Caco-2 (cell line): ENCODE measurements around the gene SLC5A2. TPM values are rescaled to one million over a fixed set of nuclear protein-coding genes. Genes with fewer than 3 reads are reported as not detected.

ENCODE experiments used
- BruUV-seq: library from RNA; stranded (reverse); fragments of 400-500 nt; replicated peaks from 2 replicates; lab custom pipeline; 2021; lab: Mats Ljungman, UMichigan
- CTCF ChIA-PET: fragments of 300-600 bp; sonication (Branson Sonifier 250); formaldehyde crosslinking; loops from one replicate; lab custom pipeline; 2022; ENCODE audit warnings: antibody characterized with exemption; lab: Charles Lee
- POLR2A ChIA-PET: fragments of 300-600 bp; sonication (Branson Sonifier 250); formaldehyde crosslinking; loops from one replicate; lab custom pipeline; 2022; ENCODE audit warnings: antibody characterized with exemption; lab: Charles Lee
- DNase-seq, 2 experiments: peaks; one replicate each; pipeline versions ENCODE4 v3.0.0 to v3.0.0-alpha.2; 2020 to 2022
- H3K27me3 ChIP-seq: replicated peaks from 2 replicates; pipeline ENCODE4 v1.6.0; 2011; ENCODE audit warnings: low read length; ENCODE audit not compliant: control insufficient read depth, insufficient read depth
- H3K36me3 ChIP-seq: 2 replicates; pipeline ENCODE4 v1.5.1; 2011; ENCODE audit warnings: low read length; ENCODE audit not compliant: control insufficient read depth, insufficient read depth
- H3K4me1 ChIP-seq: fragments of 250-450 bp; sonication (Bioruptor Pico); 2 replicates; pipeline ENCODE4 v1.5.1; 2020; ENCODE audit warnings: mild to moderate bottlenecking
- H3K4me3 ChIP-seq: 2 replicates; pipeline ENCODE4 v1.5.1; 2011; ENCODE audit warnings: low read depth, mild to moderate bottlenecking, control low read depth, low read length
- H3K9me3 ChIP-seq: fragments of 250-450 bp; sonication (Bioruptor Pico); 2 replicates; pipeline ENCODE4 v1.5.1; 2020; ENCODE audit warnings: mild to moderate bottlenecking, moderate library complexity
- H3K27ac Mint-ChIP-seq: one replicate; pipeline ENCODE4 v1.8.0; 2022; ENCODE audit warnings: mixed read lengths; ENCODE audit not compliant: unreplicated experiment
- H3K27me3 Mint-ChIP-seq: one replicate; pipeline ENCODE4 v1.8.0; 2022; ENCODE audit warnings: mixed read lengths; ENCODE audit not compliant: insufficient read depth, unreplicated experiment
- H3K36me3 Mint-ChIP-seq: one replicate; pipeline ENCODE4 v1.8.0; 2022; ENCODE audit warnings: mild to moderate bottlenecking, mixed read lengths; ENCODE audit not compliant: insufficient read depth, unreplicated experiment
- H3K4me1 Mint-ChIP-seq: one replicate; pipeline ENCODE4 v1.8.0; 2022; ENCODE audit warnings: low read depth, mixed read lengths; ENCODE audit not compliant: unreplicated experiment
- H3K4me3 Mint-ChIP-seq: one replicate; pipeline ENCODE4 v1.8.0; 2022; ENCODE audit warnings: mild to moderate bottlenecking, moderate library complexity, mixed read lengths; ENCODE audit not compliant: unreplicated experiment
- H3K9me3 Mint-ChIP-seq: one replicate; pipeline ENCODE4 v1.8.0; 2022; ENCODE audit warnings: mixed read lengths; ENCODE audit not compliant: unreplicated experiment
- intact Hi-C: fragments of 100-400 bp; cut with micrococcal nuclease; formaldehyde crosslinking; loops from one replicate; pipeline ENCODE4 v1.10.0; 2022; ENCODE audit not compliant: unreplicated experiment
- total RNA-seq: library from RNA; stranded (reverse); gene quantifications from 2 replicates; pipeline ENCODE4 v1.2.3, GENCODE V29; 2022
- TF ChIP-seq, protein P1 (sequence below), 2 experiments: fragments of 200-600 bp in 1 of 2; IDR thresholded peaks; 1 replicate in 1 of 2; 2 replicates in 1 of 2; pipeline versions ENCODE4 v1.5.1 to v1.8.0; 2011 to 2022; ENCODE audit warnings: antibody characterized with exemption in 1 of 2, control low read depth in 1 of 2, inconsistent platforms in 1 of 2, low read depth in 1 of 2, low read length in 1 of 2, mild to moderate bottlenecking in 1 of 2, moderate library complexity in 1 of 2; ENCODE audit not compliant: insufficient read depth in 1 of 2, severe bottlenecking in 1 of 2, unreplicated experiment in 1 of 2

The SLC5A2 gene
- total RNA-seq, 1 experiment from 2014 or later, result 3.0 TPM

DNA sequence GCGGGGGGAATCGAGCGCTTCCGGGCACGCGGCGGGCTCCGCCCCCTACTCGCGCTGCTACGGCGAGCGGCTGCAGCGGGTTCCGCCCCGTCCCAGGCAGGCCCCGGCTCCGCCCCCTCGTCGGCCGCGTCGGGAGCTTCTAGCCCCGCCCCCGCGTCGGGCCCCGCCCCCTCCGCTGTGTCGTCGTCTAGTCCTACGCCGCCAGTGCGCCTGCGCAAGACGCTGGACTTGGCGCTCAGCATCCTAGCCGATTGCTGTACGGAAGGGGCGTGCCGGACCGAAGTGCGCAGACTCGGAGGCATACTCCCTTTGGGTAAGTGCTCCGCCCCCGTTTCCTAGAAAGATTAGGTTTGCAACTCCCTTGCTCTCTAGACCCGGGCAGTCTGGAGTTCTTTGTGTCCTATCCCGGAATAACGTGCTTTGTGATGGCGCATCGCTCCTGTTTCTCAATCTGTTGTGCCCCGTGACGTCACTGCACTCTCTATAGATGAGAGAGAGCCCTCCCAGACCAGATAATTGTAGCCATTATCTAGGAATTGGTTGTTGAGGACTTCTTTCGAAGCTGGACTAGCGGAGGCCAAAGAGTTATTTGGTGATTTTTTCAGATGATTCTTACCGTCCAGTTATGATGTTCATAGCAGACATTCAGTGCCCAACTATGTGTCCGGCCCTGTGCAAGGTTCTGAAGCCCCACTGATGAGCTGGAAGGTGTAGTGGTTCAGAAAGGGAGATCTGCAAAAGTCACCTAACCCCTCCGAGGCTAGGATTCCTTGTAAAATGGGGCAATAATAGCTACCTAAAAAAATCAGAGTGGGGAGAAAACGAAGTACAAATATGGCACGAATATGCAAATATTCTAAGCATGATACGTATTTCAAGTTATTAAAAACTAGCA is 23.0 kb upstream of the SLC5A2 start:
- Mint-ChIP-seq H3K36me3 (peaks cover 30% of the 10 kb centered on the region), H3K27me3 (no peaks in the 10 kb centered on the region), H3K27ac (peak overlapping the region; percentile 85), H3K4me1 (peaks cover 6% of the 10 kb centered on the region), H3K9me3 (no peaks in the 10 kb centered on the region), H3K4me3 (peak overlapping the region; percentile 79)
- BruUV-seq, result no TSS peak
- TF ChIP-seq, protein P1, sequence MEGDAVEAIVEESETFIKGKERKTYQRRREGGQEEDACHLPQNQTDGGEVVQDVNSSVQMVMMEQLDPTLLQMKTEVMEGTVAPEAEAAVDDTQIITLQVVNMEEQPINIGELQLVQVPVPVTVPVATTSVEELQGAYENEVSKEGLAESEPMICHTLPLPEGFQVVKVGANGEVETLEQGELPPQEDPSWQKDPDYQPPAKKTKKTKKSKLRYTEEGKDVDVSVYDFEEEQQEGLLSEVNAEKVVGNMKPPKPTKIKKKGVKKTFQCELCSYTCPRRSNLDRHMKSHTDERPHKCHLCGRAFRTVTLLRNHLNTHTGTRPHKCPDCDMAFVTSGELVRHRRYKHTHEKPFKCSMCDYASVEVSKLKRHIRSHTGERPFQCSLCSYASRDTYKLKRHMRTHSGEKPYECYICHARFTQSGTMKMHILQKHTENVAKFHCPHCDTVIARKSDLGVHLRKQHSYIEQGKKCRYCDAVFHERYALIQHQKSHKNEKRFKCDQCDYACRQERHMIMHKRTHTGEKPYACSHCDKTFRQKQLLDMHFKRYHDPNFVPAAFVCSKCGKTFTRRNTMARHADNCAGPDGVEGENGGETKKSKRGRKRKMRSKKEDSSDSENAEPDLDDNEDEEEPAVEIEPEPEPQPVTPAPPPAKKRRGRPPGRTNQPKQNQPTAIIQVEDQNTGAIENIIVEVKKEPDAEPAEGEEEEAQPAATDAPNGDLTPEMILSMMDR (IDR thresholded peaks at IDR 0.05; ENCODE audit: insufficient read depth in 1 of 2, low read depth in 1 of 2, low read length in 1 of 2, severe bottlenecking in 1 of 2, unreplicated experiment in 1 of 2), result no peak
- CTCF ChIA-PET, result interaction anchor here (0.7 to 4.3 kb wide), 9 partner anchors 8 to 506 kb away, joined by 3 to 33 read pairs (median 3); partner anchors contain the start of gene ZNF843
- Histone ChIP-seq H3K9me3 (no peaks in the 10 kb centered on the region), H3K36me3 (peaks cover 1% of the 10 kb centered on the region; the same call in 1 of the 2 replicates), H3K27me3 (no peaks in the 10 kb centered on the region), H3K4me1 (peaks cover 13% of the 10 kb centered on the region; the same call in 1 of the 2 replicates), H3K4me3 (peak overlapping the region; percentile 78)
- intact Hi-C loops, result loop anchor here (1.0 to 10.0 kb wide), 6 partner anchors 17 to 415 kb away; partner anchors contain the start of genes PRSS8, ZNF267, ZNF646 and ZNF668
- DNase-seq, result peak; percentile 99
- POLR2A ChIA-PET, result interaction anchor here (0.6 to 3.5 kb wide), 9 partner anchors 12 to 414 kb away, joined by 3 to 30 read pairs (median 9); partner anchors contain the start of genes FUS, KAT8, RUSF1 and TGFB1I1

DNA sequence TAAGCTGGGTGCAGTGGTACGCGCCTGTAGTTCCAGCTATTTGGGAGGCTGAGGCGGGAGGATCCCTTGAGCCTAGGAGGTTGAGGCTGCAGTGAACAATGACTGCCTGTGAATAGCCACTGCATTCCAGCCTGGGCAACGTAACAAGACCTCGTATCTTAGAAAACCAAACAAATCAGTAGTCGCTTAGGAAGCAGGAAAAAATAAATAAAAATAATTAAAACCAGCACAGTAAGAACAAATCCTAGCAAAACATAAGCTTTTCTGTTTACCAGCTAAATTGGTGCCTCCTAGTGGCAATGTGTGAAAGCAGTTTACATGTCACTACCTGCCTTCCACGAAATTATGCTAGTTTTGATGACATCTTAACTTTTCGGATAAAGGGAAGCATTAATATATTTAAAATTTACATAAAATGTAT is 22.3 kb upstream of the SLC5A2 start:
- Mint-ChIP-seq H3K4me1 (peaks cover 6% of the 10 kb centered on the region), H3K9me3 (no peaks in the 10 kb centered on the region), H3K4me3 (peak overlapping the region; percentile 79), H3K36me3 (peaks cover 37% of the 10 kb centered on the region), H3K27me3 (no peaks in the 10 kb centered on the region), H3K27ac (peak overlapping the region; percentile 85)
- intact Hi-C loops, result no loop called here
- ChIA-PET POLR2A (interaction anchor here (2.0 to 3.5 kb wide), 3 partner anchors 17 to 343 kb away, joined by 9 to 30 read pairs (median 12); partner anchors contain the start of gene KAT8), CTCF (interaction anchor here (0.7 to 4.3 kb wide), 6 partner anchors 9 to 506 kb away, joined by 3 to 33 read pairs (median 4); partner anchors contain the start of gene ZNF843)
- H3K36me3 ChIP-seq, result peaks cover 1% of the 10 kb centered on the region; the same call in 1 of the 2 replicates
- H3K27me3 ChIP-seq, result no peaks in the 10 kb centered on the region
- DNase-seq, result no peak
- H3K9me3 ChIP-seq, result no peaks in the 10 kb centered on the region
- TSS peak; percentile 58 for BruUV-seq
- H3K4me1 ChIP-seq, result peaks cover 13% of the 10 kb centered on the region; the same call in 1 of the 2 replicates
- TF ChIP-seq, protein P1 (IDR thresholded peaks at IDR 0.05; ENCODE audit: insufficient read depth in 1 of 2, low read depth in 1 of 2, low read length in 1 of 2, severe bottlenecking in 1 of 2, unreplicated experiment in 1 of 2), result peak; percentile 28 to 63
- H3K4me3 ChIP-seq, result peak overlapping the region; percentile 50
